ENCODE measurements around the gene PLEKHN1.

The PLEKHN1 gene

GRCh38 chr1:955474-955873 lies 10.8 kb upstream of the PLEKHN1 start:
- H2BK12ac ChIP-seq (ENCODE audit: low read length) = no peak overlapping the region
- H2AK5ac ChIP-seq (ENCODE audit: low read length) = no peak overlapping the region
- no peak overlapping the region for H2BK5ac ChIP-seq (ENCODE audit: low read depth, low read length, poor library complexity)
- no CpG with 5 or more reads among the region's 6 CpGs for WGBS (ENCODE audit: extremely low coverage, insufficient coverage, insufficient read length)
- peaks cover 5% of the 10 kb centered on the region for H3K79me2 ChIP-seq (ENCODE audit: control insufficient read depth, insufficient read depth, low read length, poor library complexity)
- H4K12ac ChIP-seq (ENCODE audit: low read depth, low read length) = no peak overlapping the region
- no peak overlapping the region for H4K8ac ChIP-seq (ENCODE audit: low read depth, low read length)
- peaks cover 0 to 9% of the 10 kb centered on the region in 2 experiments for H3K4me1 ChIP-seq (ENCODE audit: control insufficient read depth in 1 of 2, insufficient read depth in 2 of 2, low read length in 2 of 2)
- no peak overlapping the region for H3K18ac ChIP-seq (ENCODE audit: low read length)
- H3K4ac ChIP-seq (ENCODE audit: low read depth, low read length) = no peak overlapping the region
- H4K91ac ChIP-seq (ENCODE audit: low read depth, low read length) = no peak overlapping the region
- H3K27me3 ChIP-seq (ENCODE audit: insufficient read depth, low read length) = no peaks in the 10 kb centered on the region
- H3K9ac ChIP-seq (ENCODE audit: low read length) = no peak overlapping the region
- no peak overlapping the region for H3K4me3 ChIP-seq (ENCODE audit: low read depth, low read length)
- peaks cover 1% of the 10 kb centered on the region for H3K9me3 ChIP-seq (ENCODE audit: insufficient read depth, low read depth, low read length)
- H3K4me2 ChIP-seq (ENCODE audit: low read length) = no peak overlapping the region
- no peak overlapping the region for H3K23ac ChIP-seq (ENCODE audit: low read length)
- H3K79me1 ChIP-seq (ENCODE audit: low read length) = peaks cover 7% of the 10 kb centered on the region
- no peak overlapping the region for H3K27ac ChIP-seq (ENCODE audit: low read depth, low read length)
- no peak overlapping the region for H2BK120ac ChIP-seq (ENCODE audit: insufficient read depth, low read length, poor library complexity)
- no peak overlapping the region for H2AFZ ChIP-seq (ENCODE audit: insufficient read depth, low read length, poor library complexity)
- peaks cover 67 to 69% of the 10 kb centered on the region in 2 experiments for H3K36me3 ChIP-seq (ENCODE audit: control insufficient read depth in 1 of 2, insufficient read depth in 2 of 2, low read length in 2 of 2)
- no peak overlapping the region for H3K14ac ChIP-seq (ENCODE audit: low read length)
- DNase-seq = no peak

GRCh38 chr1:956636-957035 lies 9.6 kb upstream of the PLEKHN1 start:
- H3K4me1 ChIP-seq (ENCODE audit: control insufficient read depth in 1 of 2, insufficient read depth in 2 of 2, low read length in 2 of 2) = peaks cover 5 to 15% of the 10 kb centered on the region in 2 experiments
- no CpG with 5 or more reads among the region's 11 CpGs for WGBS (ENCODE audit: extremely low coverage, insufficient coverage, insufficient read length)

GRCh38 chr1:958823-959730 lies 7.2 kb upstream of the PLEKHN1 start, which contains the start of gene NOC2L:
Gene NOC2L (minus strand): TSS chr1:959256. CDS start chr1:959240, 16 bp downstream.
- peak within 1 kb of the TSS; percentile 99 for H3K9ac ChIP-seq (ENCODE audit: low read length)
- peak within 1 kb of the TSS; percentile 80 for H3K14ac ChIP-seq (ENCODE audit: low read length)
- peak within 1 kb of the TSS; percentile 77 for H2AFZ ChIP-seq (ENCODE audit: insufficient read depth, low read length, poor library complexity)
- H3K9me3 ChIP-seq (ENCODE audit: insufficient read depth, low read depth, low read length) = peaks cover 4% of the 10 kb centered on the region
- H2BK120ac ChIP-seq (ENCODE audit: insufficient read depth, low read length, poor library complexity) = peak within 1 kb of the TSS; percentile 44
- H3K4me2 ChIP-seq (ENCODE audit: low read length) = peak within 1 kb of the TSS; percentile 98
- H3K79me2 ChIP-seq (ENCODE audit: control insufficient read depth, insufficient read depth, low read length, poor library complexity) = peaks cover 5% of the 10 kb centered on the region
- peaks cover 10% of the 10 kb centered on the region for H3K79me1 ChIP-seq (ENCODE audit: low read length)
- H2BK5ac ChIP-seq (ENCODE audit: low read depth, low read length, poor library complexity) = peak within 1 kb of the TSS; percentile 45
- H2BK12ac ChIP-seq (ENCODE audit: low read length) = peak within 1 kb of the TSS; percentile 51
- no peak within 1 kb of the TSS for H3K27ac ChIP-seq (ENCODE audit: low read depth, low read length)
- H3K27me3 ChIP-seq (ENCODE audit: insufficient read depth, low read length) = peaks cover 3% of the 10 kb centered on the region
- H3K23ac ChIP-seq (ENCODE audit: low read length) = no peak within 1 kb of the TSS
- H4K91ac ChIP-seq (ENCODE audit: low read depth, low read length) = peak within 1 kb of the TSS; percentile 84
- H2AK5ac ChIP-seq (ENCODE audit: low read length) = peak within 1 kb of the TSS; percentile 36
- DNase-seq = peak; percentile 85 to 90
- peak within 1 kb of the TSS; percentile 98 for H3K4me3 ChIP-seq (ENCODE audit: low read depth, low read length)
- H4K12ac ChIP-seq (ENCODE audit: low read depth, low read length) = peak within 1 kb of the TSS; percentile 67
- WGBS (ENCODE audit: extremely low coverage, insufficient coverage, insufficient read length) = no CpG with 5 or more reads among the region's 101 CpGs
- peak within 1 kb of the TSS; percentile 69 for H3K18ac ChIP-seq (ENCODE audit: low read length)
- H4K8ac ChIP-seq (ENCODE audit: low read depth, low read length) = peak within 1 kb of the TSS; percentile 90
- peaks cover 5 to 15% of the 10 kb centered on the region in 2 experiments for H3K4me1 ChIP-seq (ENCODE audit: control insufficient read depth in 1 of 2, insufficient read depth in 2 of 2, low read length in 2 of 2)
- H3K4ac ChIP-seq (ENCODE audit: low read depth, low read length) = peak within 1 kb of the TSS; percentile 95
- H3K36me3 ChIP-seq (ENCODE audit: control insufficient read depth in 1 of 2, insufficient read depth in 2 of 2, low read length in 2 of 2) = peaks cover 54 to 59% of the 10 kb centered on the region in 2 experiments

More at GRCh38 chr1:956636-957035, 9.6 kb upstream of the PLEKHN1 start:
- Histone ChIP-seq H3K9me3 (ENCODE audit: insufficient read depth, low read depth, low read length) (peaks cover 3% of the 10 kb centered on the region), H3K18ac (ENCODE audit: low read length) (no peak overlapping the region), H2AK5ac (ENCODE audit: low read length) (no peak overlapping the region), H3K27ac (ENCODE audit: low read depth, low read length) (no peak overlapping the region), H3K4me3 (ENCODE audit: low read depth, low read length) (no peak overlapping the region), H3K14ac (ENCODE audit: low read length) (no peak overlapping the region), H3K27me3 (ENCODE audit: insufficient read depth, low read length) (peaks cover 3% of the 10 kb centered on the region), H3K23ac (ENCODE audit: low read length) (no peak overlapping the region), H2AFZ (ENCODE audit: insufficient read depth, low read length, poor library complexity) (no peak overlapping the region), H3K9ac (ENCODE audit: low read length) (no peak overlapping the region), H4K8ac (ENCODE audit: low read depth, low read length) (no peak overlapping the region), H4K91ac (ENCODE audit: low read depth, low read length) (no peak overlapping the region), H2BK12ac (ENCODE audit: low read length) (no peak overlapping the region), H3K4me2 (ENCODE audit: low read length) (no peak overlapping the region), H2BK5ac (ENCODE audit: low read depth, low read length, poor library complexity) (no peak overlapping the region), H4K12ac (ENCODE audit: low read depth, low read length) (no peak overlapping the region), H3K79me2 (ENCODE audit: control insufficient read depth, insufficient read depth, low read length, poor library complexity) (peaks cover 5% of the 10 kb centered on the region), H2BK120ac (ENCODE audit: insufficient read depth, low read length, poor library complexity) (no peak overlapping the region), H3K36me3 (ENCODE audit: control insufficient read depth in 1 of 2, insufficient read depth in 2 of 2, low read length in 2 of 2) (peaks cover 57 to 60% of the 10 kb centered on the region in 2 experiments), H3K4ac (ENCODE audit: low read depth, low read length) (no peak overlapping the region), H3K79me1 (ENCODE audit: low read length) (peaks cover 10% of the 10 kb centered on the region)
- DNase-seq = no peak

- H3K4ac ChIP-seq (ENCODE audit: low read depth, low read length) = no peak overlapping the region
- no peak overlapping the region for H2BK5ac ChIP-seq (ENCODE audit: low read depth, low read length, poor library complexity)
- H3K9me3 ChIP-seq (ENCODE audit: insufficient read depth, low read depth, low read length) = peaks cover 4% of the 10 kb centered on the region
- H2AFZ ChIP-seq (ENCODE audit: insufficient read depth, low read length, poor library complexity) = no peak overlapping the region
- WGBS (ENCODE audit: extremely low coverage, insufficient coverage, insufficient read length) = no CpG with 5 or more reads among the region's 57 CpGs
- peak overlapping the region; percentile 84 for H4K91ac ChIP-seq (ENCODE audit: low read depth, low read length)
- peak overlapping the region; percentile 96 for H3K4me3 ChIP-seq (ENCODE audit: low read depth, low read length)
- peak overlapping the region; percentile 5 for H2AK5ac ChIP-seq (ENCODE audit: low read length)
- peak in 1 of 2 donors; percentile 33 for DNase-seq
- H4K12ac ChIP-seq (ENCODE audit: low read depth, low read length) = no peak overlapping the region
- H3K4me2 ChIP-seq (ENCODE audit: low read length) = peak overlapping the region; percentile 88
- peaks cover 5% of the 10 kb centered on the region for H3K79me2 ChIP-seq (ENCODE audit: control insufficient read depth, insufficient read depth, low read length, poor library complexity)
- H3K23ac ChIP-seq (ENCODE audit: low read length) = no peak overlapping the region
- H3K27ac ChIP-seq (ENCODE audit: low read depth, low read length) = no peak overlapping the region
- H2BK120ac ChIP-seq (ENCODE audit: insufficient read depth, low read length, poor library complexity) = peak overlapping the region; percentile 43
- peak overlapping the region; percentile 85 for H4K8ac ChIP-seq (ENCODE audit: low read depth, low read length)
- peaks cover 47 to 54% of the 10 kb centered on the region in 2 experiments for H3K36me3 ChIP-seq (ENCODE audit: control insufficient read depth in 1 of 2, insufficient read depth in 2 of 2, low read length in 2 of 2)
- peaks cover 10% of the 10 kb centered on the region for H3K79me1 ChIP-seq (ENCODE audit: low read length)
- H3K14ac ChIP-seq (ENCODE audit: low read length) = peak overlapping the region; percentile 41
- H3K4me1 ChIP-seq (ENCODE audit: control insufficient read depth in 1 of 2, insufficient read depth in 2 of 2, low read length in 2 of 2) = peaks cover 5 to 15% of the 10 kb centered on the region in 2 experiments
- H2BK12ac ChIP-seq (ENCODE audit: low read length) = peak overlapping the region; percentile 51
- no peak overlapping the region for H3K9ac ChIP-seq (ENCODE audit: low read length)
- peaks cover 3% of the 10 kb centered on the region for H3K27me3 ChIP-seq (ENCODE audit: insufficient read depth, low read length)
- H3K18ac ChIP-seq (ENCODE audit: low read length) = peak overlapping the region; percentile 23
These were observed 6.4 kb upstream of the PLEKHN1 start for GRCh38 chr1:959731-960362.

Measured in trophoblast cell (in vitro differentiated cells and primary cell).